ENCODE results near the gene YJEFN3.

The YJEFN3 gene

DNA sequence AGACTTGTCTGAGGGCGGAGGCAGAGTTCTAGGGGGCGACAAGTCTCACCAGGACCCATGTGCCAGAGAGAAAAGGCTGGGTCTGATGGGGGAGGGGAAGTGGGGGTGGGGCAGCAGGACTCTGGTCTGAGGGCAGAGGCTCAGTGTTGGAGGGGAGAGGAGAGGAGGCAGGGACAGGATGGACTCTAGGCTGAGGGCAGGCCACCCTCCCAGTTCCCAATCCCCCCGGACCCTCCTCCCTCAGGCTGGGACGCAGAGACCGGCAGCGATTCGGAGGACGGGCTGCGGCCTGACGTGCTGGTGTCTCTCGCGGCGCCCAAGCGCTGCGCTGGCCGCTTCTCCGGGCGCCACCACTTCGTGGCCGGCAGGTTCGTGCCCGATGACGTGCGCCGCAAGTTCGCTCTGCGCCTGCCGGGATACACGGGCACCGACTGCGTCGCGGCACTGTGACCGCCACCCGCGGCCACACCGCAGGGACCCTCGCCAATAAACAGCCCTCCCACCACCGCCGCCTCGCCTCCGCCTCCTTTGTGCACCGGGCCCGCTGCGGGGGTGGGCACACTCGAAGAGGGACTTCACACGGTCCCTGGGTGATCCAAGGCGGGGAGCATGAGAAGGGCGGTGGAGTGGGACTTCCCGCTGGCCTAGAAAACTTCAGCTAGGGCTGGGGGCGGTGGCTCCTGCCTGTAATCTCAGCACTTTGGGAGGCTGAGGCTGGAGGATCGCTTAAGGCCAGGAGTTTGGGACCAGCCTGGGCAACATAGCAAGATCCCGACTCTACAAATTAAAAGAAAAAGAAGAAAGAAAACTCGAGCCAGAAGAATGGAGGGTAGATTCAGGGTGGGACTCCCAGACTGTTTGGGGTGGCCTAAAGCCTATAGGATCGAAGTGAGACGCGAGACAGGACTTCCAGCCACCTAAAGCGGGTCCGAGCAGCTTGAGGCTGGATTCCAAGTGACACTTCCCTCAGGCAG is 8.7 kb downstream of the YJEFN3 start:
- Mint-ChIP-seq H3K27me3 (peaks cover 19% of the 10 kb centered on the region), H3K36me3 (ENCODE audit: low read depth) (peaks cover 5% of the 10 kb centered on the region), H3K4me3 (no peak overlapping the region), H3K9me3 (no peaks in the 10 kb centered on the region), H3K27ac (no peak overlapping the region), H3K4me1 (peaks cover 29% of the 10 kb centered on the region)
- DNase-seq (no peak), ATAC-seq (no peak)

DNA sequence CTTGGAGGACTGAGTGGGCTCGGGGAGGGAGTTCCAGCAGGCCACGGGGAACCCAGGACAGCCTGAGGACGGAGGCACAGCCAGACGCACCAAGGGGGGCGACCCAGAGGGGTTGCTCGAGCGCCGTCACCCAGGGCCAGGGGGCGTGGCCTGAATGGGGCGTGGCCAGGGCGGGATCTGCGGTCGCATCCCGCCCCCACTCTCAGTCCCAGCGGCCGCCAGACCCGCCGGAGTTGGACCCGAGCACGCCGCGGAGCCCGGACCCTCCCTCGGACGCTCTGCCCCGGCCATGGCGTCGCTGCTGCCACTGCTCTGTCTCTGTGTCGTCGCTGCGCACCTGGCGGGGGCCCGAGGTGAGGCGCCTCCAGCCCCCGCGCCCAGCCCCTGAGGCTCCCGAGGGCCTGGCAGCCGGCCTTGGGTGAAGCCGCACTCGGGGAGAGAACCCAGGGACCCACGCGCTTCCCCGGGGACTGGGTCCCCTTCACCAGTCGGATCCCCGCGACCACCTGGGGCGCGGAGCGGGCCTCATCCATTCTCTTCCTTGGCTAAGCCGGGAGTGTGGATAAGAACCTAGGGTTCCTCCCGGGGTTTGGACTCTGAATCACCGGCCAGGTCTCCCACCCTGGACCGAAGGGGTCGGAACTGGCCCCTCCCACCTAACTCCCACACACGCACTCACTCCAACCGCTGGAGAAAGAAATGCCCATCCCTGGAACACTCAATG is 9.5 kb downstream of the YJEFN3 start, which contains the start of gene CILP2:
CILP2 (plus strand) TSS at position 205 of the 724 bp plus-strand sequence; CDS start at position 290, 85 bp downstream.
- no peak within 1 kb of the TSS for H3K4me3 Mint-ChIP-seq
- peaks cover 5% of the 10 kb centered on the region for H3K36me3 Mint-ChIP-seq (ENCODE audit: low read depth)
- DNase-seq, result peak; percentile 61
- no peak for ATAC-seq
- peaks cover 27% of the 10 kb centered on the region for H3K4me1 Mint-ChIP-seq
- peaks cover 19% of the 10 kb centered on the region for H3K27me3 Mint-ChIP-seq
- H3K27ac Mint-ChIP-seq, result no peak within 1 kb of the TSS
- no peaks in the 10 kb centered on the region for H3K9me3 Mint-ChIP-seq

DNA sequence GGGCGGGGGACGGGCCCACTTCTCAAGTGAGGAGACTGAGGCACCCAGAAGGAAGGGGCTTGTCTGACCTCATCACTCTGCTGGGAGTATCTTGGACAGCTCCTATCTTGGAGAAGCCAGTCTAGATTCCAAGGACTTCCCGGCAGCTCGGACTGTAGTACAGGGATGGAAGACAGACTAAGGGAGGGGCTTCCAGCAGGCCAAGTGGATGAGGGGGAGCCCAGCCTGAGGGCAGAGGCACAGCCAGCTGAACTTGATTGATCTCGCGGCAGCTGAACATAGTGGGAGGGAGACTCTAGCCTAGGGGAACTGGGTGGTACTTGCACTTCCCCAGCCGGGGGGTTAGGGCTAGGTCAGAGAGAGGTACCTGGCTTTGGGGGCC is 10.1 kb downstream of the YJEFN3 start:
- peaks cover 19% of the 10 kb centered on the region for H3K27me3 Mint-ChIP-seq
- no peak for DNase-seq
- peaks cover 5% of the 10 kb centered on the region for H3K36me3 Mint-ChIP-seq (ENCODE audit: low read depth)
- no peak overlapping the region for H3K27ac Mint-ChIP-seq
- no peak for ATAC-seq
- peaks cover 27% of the 10 kb centered on the region for H3K4me1 Mint-ChIP-seq
- no peak overlapping the region for H3K4me3 Mint-ChIP-seq
- H3K9me3 Mint-ChIP-seq, result no peaks in the 10 kb centered on the region

DNA sequence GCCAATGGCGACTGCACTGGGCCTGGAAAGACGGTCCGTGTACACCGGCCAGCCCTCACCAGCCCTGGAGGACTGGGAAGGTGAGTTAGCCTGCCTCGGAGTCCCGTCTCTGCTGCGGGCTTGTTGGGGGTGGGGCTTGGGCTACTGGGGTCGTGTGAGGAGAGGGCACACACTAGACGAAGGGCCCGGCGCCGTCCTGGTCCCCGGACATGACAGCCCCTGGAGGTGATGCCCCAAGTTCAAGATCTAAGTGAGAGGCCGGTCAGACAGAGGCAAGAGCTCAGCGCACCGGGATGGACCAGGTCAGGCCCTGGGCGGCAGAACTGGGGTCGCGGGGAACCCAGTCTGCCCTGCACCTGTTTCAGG is 11.0 kb downstream of the YJEFN3 start:
- ATAC-seq (no peak), DNase-seq (no peak)
- no peak overlapping the region for H3K27ac Mint-ChIP-seq
- H3K4me3 Mint-ChIP-seq, result no peak overlapping the region
- H3K27me3 Mint-ChIP-seq, result peaks cover 19% of the 10 kb centered on the region
- H3K9me3 Mint-ChIP-seq, result no peaks in the 10 kb centered on the region
- H3K4me1 Mint-ChIP-seq, result peaks cover 27% of the 10 kb centered on the region
- H3K36me3 Mint-ChIP-seq (ENCODE audit: low read depth), result no peaks in the 10 kb centered on the region

DNA sequence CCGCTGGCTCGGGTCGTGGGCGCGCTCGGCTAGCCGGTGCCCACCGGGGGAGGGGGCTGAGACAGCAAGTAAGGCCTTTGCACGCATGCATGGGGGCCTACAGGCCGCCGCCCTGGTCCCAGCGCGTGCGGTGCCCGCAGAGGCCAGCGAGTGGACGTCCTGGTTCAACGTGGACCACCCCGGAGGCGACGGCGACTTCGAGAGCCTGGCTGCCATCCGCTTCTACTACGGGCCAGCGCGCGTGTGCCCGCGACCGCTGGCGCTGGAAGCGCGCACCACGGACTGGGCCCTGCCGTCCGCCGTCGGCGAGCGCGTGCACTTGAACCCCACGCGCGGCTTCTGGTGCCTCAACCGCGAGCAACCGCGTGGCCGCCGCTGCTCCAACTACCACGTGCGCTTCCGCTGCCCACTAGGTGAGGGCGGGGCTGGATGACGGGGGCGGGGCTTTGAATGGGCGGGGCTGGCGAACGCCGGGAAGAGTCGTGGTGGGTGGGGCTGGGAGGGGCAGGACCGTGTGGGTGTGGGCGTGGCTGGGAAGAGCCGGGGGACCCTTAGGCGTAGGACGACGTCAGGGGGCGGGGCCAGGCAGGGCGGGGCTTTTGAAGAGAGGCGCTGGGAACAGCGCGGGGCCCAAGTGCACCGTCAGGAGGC is 11.5 kb downstream of the YJEFN3 start:
- ATAC-seq, result peak; percentile 12
- no peak overlapping the region for H3K27ac Mint-ChIP-seq
- peak; percentile 80 for DNase-seq
- H3K27me3 Mint-ChIP-seq, result peaks cover 19% of the 10 kb centered on the region
- H3K9me3 Mint-ChIP-seq, result no peaks in the 10 kb centered on the region
- no peaks in the 10 kb centered on the region for H3K36me3 Mint-ChIP-seq (ENCODE audit: low read depth)
- H3K4me1 Mint-ChIP-seq, result peaks cover 27% of the 10 kb centered on the region
- H3K4me3 Mint-ChIP-seq, result peak overlapping the region; percentile 55

DNA sequence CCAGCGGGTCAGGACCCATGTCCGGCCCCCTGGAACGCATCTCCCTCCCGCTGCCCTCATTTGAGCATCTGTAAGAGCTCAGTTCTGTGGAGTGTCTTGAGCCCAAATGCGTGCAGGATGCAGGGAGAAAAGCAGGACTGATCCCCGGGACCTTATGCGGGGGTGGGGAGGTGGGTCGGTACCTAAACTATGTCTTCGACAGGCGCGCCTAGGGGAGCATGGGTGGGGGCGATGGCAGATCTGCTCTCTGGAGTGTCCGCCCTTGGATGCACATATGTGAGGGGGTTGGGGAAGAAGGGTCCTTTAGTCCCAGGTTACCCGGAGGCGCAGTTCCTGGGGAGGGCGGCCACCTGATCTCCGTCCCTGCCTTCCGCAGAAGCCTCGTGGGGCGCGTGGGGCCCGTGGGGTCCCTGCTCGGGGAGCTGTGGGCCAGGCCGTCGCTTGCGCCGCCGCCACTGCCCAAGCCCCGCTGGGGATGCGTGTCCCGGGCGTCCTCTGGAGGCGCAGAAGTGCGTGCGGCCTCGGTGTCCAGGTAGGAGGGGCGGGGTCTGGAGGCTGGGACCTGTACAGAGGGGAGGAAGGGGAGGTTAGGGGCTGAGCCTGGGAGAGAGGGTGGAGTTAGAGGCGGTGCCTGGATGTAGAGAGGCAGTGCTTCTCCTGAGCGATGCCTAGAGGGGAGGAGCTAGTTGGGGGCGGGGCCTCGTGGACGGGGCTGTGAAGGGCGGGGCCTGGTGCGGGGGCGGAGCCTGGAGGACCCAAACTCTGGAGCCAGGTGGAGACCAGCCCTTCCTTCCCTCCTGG is 12.2 kb downstream of the YJEFN3 start:
- Mint-ChIP-seq H3K4me3 (peak overlapping the region; percentile 55), H3K4me1 (peaks cover 27% of the 10 kb centered on the region), H3K27ac (no peak overlapping the region), H3K9me3 (no peaks in the 10 kb centered on the region), H3K27me3 (peaks cover 19% of the 10 kb centered on the region), H3K36me3 (ENCODE audit: low read depth) (no peaks in the 10 kb centered on the region)
- DNase-seq, result peak; percentile 86
- peak; percentile 78 for ATAC-seq

DNA sequence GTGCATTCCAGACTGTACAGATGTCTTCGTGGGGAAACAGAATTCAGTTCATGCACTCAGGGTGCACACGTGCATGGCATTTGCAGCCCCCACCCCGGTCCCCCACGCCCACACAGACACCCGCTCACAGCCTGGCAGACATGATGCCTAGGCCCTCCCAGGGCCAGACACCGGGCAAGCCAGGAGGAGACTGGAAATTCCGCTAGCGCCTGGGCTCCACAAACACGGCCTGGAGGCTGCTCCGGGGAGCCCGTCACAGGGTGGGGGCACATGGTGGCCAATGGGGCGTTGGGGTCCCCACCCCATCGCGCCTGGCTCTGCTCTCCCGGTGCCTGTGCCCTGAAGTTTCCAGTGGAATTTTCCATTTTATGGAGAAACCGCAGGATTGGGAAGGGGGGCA is 12.9 kb downstream of the YJEFN3 start:
- Mint-ChIP-seq H3K27me3 (peaks cover 19% of the 10 kb centered on the region), H3K27ac (no peak overlapping the region), H3K9me3 (no peaks in the 10 kb centered on the region), H3K4me1 (peaks cover 27% of the 10 kb centered on the region), H3K36me3 (ENCODE audit: low read depth) (no peaks in the 10 kb centered on the region), H3K4me3 (no peak overlapping the region)
- DNase-seq (no peak), ATAC-seq (no peak)

DNA sequence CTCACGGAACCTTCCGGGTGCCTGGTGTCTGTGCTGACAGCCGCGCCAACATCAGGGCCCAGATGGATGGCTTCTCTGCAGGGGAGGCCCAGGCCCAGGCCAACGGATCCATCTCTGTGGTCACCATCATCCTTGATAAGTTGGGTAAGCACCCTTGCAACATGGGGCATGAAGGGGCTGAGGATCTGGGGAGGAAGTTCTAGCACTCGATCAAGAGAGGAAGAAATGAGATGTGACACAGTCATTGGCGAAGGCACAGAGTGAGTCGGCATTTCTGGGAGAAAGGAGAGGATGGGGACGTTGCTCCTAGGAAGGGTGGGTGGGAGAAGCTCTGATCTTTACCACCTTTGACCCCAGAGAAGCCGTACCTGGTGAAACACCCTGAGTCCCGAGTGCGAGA is 13.8 kb downstream of the YJEFN3 start:
- Mint-ChIP-seq H3K36me3 (ENCODE audit: low read depth) (no peaks in the 10 kb centered on the region), H3K27ac (no peak overlapping the region), H3K4me1 (peaks cover 24% of the 10 kb centered on the region), H3K27me3 (peaks cover 16% of the 10 kb centered on the region), H3K4me3 (no peak overlapping the region), H3K9me3 (no peaks in the 10 kb centered on the region)
- no peak for ATAC-seq
- DNase-seq, result no peak

DNA sequence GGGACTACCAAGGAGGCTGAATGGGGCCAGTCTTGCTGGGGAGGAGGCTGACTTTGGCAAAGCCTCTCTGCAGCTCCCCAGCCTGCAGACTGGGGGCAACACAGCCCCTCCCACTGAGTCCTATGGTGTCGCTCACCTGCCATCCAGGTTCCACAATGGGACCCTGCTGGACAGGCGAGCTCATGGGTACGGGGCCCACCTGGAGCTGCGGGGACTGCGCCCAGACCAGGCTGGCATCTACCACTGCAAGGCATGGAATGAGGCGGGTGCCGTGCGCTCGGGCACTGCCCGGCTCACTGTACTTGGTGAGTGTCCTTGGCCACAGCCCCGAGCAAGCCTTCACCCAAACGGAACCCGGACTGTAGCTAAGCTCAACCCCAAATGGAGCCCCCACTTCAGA is 14.4 kb downstream of the YJEFN3 start:
- DNase-seq (no peak), ATAC-seq (no peak)
- Mint-ChIP-seq H3K36me3 (ENCODE audit: low read depth) (no peaks in the 10 kb centered on the region), H3K4me1 (peaks cover 20% of the 10 kb centered on the region), H3K4me3 (no peak overlapping the region), H3K9me3 (no peaks in the 10 kb centered on the region), H3K27me3 (peaks cover 12% of the 10 kb centered on the region), H3K27ac (no peak overlapping the region)

DNA sequence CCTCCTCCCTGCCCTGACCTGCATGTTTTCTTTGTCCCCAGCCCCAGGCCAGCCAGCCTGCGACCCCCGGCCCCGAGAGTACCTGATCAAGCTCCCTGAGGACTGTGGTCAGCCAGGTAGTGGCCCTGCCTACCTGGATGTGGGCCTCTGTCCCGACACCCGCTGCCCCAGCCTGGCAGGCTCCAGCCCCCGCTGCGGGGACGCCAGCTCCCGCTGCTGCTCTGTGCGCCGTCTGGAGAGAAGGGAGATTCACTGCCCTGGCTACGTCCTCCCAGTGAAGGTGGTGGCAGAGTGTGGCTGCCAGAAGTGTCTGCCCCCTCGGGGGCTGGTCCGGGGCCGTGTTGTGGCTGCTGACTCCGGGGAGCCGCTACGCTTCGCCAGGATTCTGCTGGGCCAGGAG is 14.9 kb downstream of the YJEFN3 start:
- H3K27me3 Mint-ChIP-seq, result peaks cover 9% of the 10 kb centered on the region
- ATAC-seq (no peak), DNase-seq (no peak)
- no peak overlapping the region for H3K4me3 Mint-ChIP-seq
- H3K27ac Mint-ChIP-seq, result no peak overlapping the region
- no peaks in the 10 kb centered on the region for H3K36me3 Mint-ChIP-seq (ENCODE audit: low read depth)
- H3K9me3 Mint-ChIP-seq, result no peaks in the 10 kb centered on the region
- peaks cover 18% of the 10 kb centered on the region for H3K4me1 Mint-ChIP-seq

DNA sequence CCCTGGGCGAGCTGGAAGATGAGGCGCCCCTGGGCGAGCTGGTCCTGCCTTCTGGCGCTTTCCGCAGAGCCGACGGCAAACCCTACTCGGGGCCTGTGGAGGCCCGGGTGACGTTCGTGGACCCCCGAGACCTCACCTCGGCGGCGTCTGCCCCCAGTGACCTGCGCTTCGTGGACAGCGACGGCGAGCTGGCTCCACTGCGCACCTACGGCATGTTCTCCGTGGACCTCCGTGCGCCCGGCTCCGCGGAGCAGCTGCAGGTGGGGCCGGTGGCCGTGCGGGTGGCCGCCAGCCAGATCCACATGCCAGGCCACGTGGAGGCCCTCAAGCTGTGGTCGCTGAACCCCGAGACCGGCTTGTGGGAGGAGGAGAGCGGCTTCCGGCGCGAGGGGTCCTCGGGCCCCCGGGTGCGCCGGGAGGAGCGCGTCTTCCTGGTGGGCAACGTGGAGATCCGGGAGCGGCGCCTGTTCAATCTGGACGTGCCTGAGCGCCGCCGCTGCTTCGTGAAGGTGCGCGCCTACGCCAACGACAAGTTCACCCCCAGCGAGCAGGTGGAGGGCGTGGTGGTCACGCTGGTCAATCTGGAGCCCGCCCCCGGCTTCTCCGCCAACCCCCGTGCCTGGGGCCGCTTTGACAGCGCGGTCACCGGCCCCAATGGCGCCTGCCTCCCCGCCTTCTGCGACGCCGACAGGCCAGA is 15.7 kb downstream of the YJEFN3 start:
- H3K4me3 Mint-ChIP-seq, result no peak overlapping the region
- no peaks in the 10 kb centered on the region for H3K9me3 Mint-ChIP-seq
- H3K4me1 Mint-ChIP-seq, result peaks cover 11% of the 10 kb centered on the region
- ATAC-seq, result no peak
- H3K36me3 Mint-ChIP-seq (ENCODE audit: low read depth), result no peaks in the 10 kb centered on the region
- no peak overlapping the region for H3K27ac Mint-ChIP-seq
- DNase-seq, result no peak
- peaks cover 8% of the 10 kb centered on the region for H3K27me3 Mint-ChIP-seq

DNA sequence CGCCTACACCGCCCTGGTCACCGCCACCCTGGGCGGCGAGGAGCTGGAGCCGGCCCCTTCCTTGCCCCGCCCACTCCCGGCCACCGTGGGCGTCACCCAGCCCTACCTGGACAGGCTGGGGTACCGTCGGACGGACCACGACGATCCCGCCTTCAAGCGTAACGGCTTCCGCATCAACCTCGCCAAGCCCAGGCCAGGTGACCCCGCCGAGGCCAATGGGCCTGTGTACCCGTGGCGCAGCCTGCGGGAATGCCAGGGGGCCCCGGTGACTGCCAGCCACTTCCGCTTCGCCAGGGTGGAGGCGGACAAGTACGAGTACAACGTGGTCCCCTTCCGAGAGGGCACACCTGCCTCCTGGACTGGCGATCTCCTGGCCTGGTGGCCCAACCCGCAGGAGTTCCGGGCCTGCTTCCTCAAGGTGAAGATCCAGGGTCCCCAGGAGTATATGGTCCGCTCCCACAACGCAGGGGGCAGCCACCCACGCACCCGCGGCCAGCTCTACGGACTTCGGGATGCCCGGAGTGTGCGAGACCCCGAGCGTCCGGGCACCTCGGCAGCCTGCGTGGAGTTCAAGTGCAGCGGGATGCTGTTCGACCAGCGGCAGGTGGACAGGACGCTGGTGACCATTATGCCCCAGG is 16.4 kb downstream of the YJEFN3 start:
- Mint-ChIP-seq H3K36me3 (ENCODE audit: low read depth) (no peaks in the 10 kb centered on the region), H3K4me3 (no peak overlapping the region), H3K27me3 (peaks cover 8% of the 10 kb centered on the region), H3K4me1 (peaks cover 11% of the 10 kb centered on the region), H3K9me3 (no peaks in the 10 kb centered on the region), H3K27ac (no peak overlapping the region)
- DNase-seq (no peak), ATAC-seq (no peak)

DNA sequence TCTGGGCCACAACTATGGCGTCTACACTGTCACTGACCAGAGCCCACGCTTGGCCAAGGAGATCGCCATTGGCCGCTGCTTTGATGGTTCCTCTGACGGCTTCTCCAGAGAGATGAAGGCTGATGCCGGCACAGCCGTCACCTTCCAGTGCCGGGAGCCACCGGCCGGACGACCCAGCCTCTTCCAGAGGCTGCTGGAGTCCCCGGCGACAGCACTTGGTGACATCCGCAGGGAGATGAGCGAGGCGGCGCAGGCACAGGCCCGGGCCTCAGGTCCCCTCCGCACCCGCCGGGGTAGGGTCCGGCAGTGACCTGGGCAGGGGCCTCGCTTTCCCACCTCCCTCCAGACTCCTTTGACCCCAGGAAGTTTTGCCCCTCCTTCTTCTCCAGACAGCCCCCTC is 17.0 kb downstream of the YJEFN3 start:
- H3K36me3 Mint-ChIP-seq (ENCODE audit: low read depth), result no peaks in the 10 kb centered on the region

More for the DNA sequence above, 17.0 kb downstream of the YJEFN3 start:
- H3K27ac Mint-ChIP-seq, result no peak overlapping the region
- H3K4me1 Mint-ChIP-seq, result peaks cover 9% of the 10 kb centered on the region
- no peak for ATAC-seq
- peaks cover 6% of the 10 kb centered on the region for H3K27me3 Mint-ChIP-seq
- no peak for DNase-seq
- H3K9me3 Mint-ChIP-seq, result no peaks in the 10 kb centered on the region
- no peak overlapping the region for H3K4me3 Mint-ChIP-seq
